A673 (cell line): ENCODE results near the gene LAMA2. TPM values are rescaled to one million over a fixed set of nuclear protein-coding genes. Genes with fewer than 3 reads are reported as not detected.

Experiments used
- BruUV-seq: library from RNA; stranded (reverse); fragments of 400-500 nt; replicated peaks from 2 replicates; lab custom pipeline; 2021; lab: Mats Ljungman, UMichigan
- CTCF ChIA-PET: fragments of 300-600 bp; sonication (Branson Sonifier 250); formaldehyde crosslinking; loops from one replicate; lab custom pipeline; 2022; ENCODE audit warnings: antibody characterized with exemption; lab: Charles Lee
- POLR2A ChIA-PET: fragments of 300-600 bp; sonication (Branson Sonifier 250); formaldehyde crosslinking; loops from one replicate; lab custom pipeline; 2022; ENCODE audit warnings: antibody characterized with exemption; ENCODE audit not compliant: low non-redundant PET; lab: Charles Lee
- DNase-seq: peaks from one replicate; pipeline ENCODE4 v3.0.0-alpha.2; 2015; ENCODE audit warnings: low spot score
- H3K27ac ChIP-seq: fragments of 200-600 bp; sonication (generic); 2 replicates; pipeline ENCODE4 v1.5.1; 2016; ENCODE audit warnings: mixed run types, low read depth, mild to moderate bottlenecking, mixed read lengths, antibody characterized with exemption, low read length; ENCODE audit not compliant: poor library complexity, severe bottlenecking
- H3K27me3 ChIP-seq: fragments of 200-600 bp; sonication (generic); replicated peaks from 2 replicates; pipeline ENCODE4 v1.6.1; 2017; ENCODE audit warnings: mixed run types, low read depth, mild to moderate bottlenecking, mixed read lengths, antibody characterized with exemption, low read length; ENCODE audit not compliant: insufficient read depth, poor library complexity
- H3K36me3 ChIP-seq: fragments of 200-600 bp; sonication (generic); 2 replicates; pipeline ENCODE4 v1.6.1; 2016; ENCODE audit warnings: mixed run types, mild to moderate bottlenecking, mixed read lengths, antibody characterized with exemption, low read length; ENCODE audit not compliant: insufficient read depth, poor library complexity, severe bottlenecking
- H3K4me1 ChIP-seq: fragments of 200-600 bp; sonication (generic); 2 replicates; pipeline ENCODE4 v1.6.1; 2017; ENCODE audit warnings: mixed run types, mild to moderate bottlenecking, mixed read lengths, antibody characterized with exemption, low read length; ENCODE audit not compliant: insufficient read depth, poor library complexity, severe bottlenecking
- H3K4me3 ChIP-seq: fragments of 200-600 bp; sonication (generic); 2 replicates; pipeline ENCODE4 v1.5.1; 2016; ENCODE audit warnings: low read depth, mixed run types, mild to moderate bottlenecking, mixed read lengths, low read length; ENCODE audit not compliant: poor library complexity, severe bottlenecking
- H3K9me3 ChIP-seq: fragments of 200-600 bp; sonication (generic); 2 replicates; pipeline ENCODE4 v1.6.1; 2016; ENCODE audit warnings: mixed run types, low read depth, mild to moderate bottlenecking, mixed read lengths, antibody characterized with exemption, low read length; ENCODE audit not compliant: poor library complexity, severe bottlenecking
- EZH2 ChIP-seq: fragments of 200-600 bp; sonication (generic); IDR thresholded peaks from 2 replicates; pipeline ENCODE4 v1.6.1; 2017; ENCODE audit warnings: borderline replicate concordance, low read depth, mild to moderate bottlenecking, mixed read lengths, antibody characterized with exemption, low read length; ENCODE audit not compliant: poor library complexity, severe bottlenecking
- intact Hi-C: fragments of 100-400 bp; cut with micrococcal nuclease; formaldehyde crosslinking; loops from one replicate; pipeline ENCODE4 v1.10.0; 2022; ENCODE audit not compliant: unreplicated experiment
- total RNA-seq: library from RNA; stranded (reverse); gene quantifications from 2 replicates; pipeline ENCODE4 v1.2.3, GENCODE V29; 2021
- TF ChIP-seq, protein P1 (sequence below): fragments of 300-800, 200-600 bp; sonication (generic); conservative IDR thresholded peaks from 2 replicates; pipeline ENCODE4 v1.5.1; 2017; ENCODE audit warnings: low read depth, mild to moderate bottlenecking, antibody characterized with exemption, low read length, moderate library complexity, mixed read lengths

LAMA2 gene
- total RNA-seq, 1 experiment from 2014 or later, result 2.2 TPM

DNA sequence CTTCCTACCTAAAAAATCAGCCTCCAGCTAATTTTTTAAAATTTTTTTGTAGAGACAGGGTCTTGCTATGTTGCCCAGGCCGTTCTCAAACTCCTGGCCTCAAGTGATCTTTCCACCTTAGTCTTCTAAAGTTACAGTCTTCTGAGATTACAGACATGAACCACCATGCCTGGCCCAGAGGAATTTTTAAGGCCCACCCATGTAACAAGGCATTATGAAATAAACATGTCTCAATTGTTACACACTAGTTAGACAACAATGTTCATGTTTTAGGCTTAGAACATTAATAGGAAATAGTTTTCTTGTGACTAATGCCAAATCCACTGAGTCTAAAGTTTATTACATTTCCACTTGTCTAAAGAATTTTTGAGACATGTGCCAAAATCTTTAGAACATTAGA, 221.2 kb downstream of the LAMA2 start:
- POLR2A ChIA-PET, result no interaction called here
- Histone ChIP-seq H3K27me3 (no peaks in the 10 kb centered on the region), H3K4me3 (no peak overlapping the region), H3K9me3 (no peaks in the 10 kb centered on the region), H3K36me3 (no peaks in the 10 kb centered on the region), H3K27ac (peak overlapping the region; percentile 3), H3K4me1 (peaks cover 16% of the 10 kb centered on the region)
- DNase-seq, result peak; percentile 32
- CTCF ChIA-PET, result no interaction called here
- BruUV-seq, result no TSS peak
- TF ChIP-seq, protein P1, sequence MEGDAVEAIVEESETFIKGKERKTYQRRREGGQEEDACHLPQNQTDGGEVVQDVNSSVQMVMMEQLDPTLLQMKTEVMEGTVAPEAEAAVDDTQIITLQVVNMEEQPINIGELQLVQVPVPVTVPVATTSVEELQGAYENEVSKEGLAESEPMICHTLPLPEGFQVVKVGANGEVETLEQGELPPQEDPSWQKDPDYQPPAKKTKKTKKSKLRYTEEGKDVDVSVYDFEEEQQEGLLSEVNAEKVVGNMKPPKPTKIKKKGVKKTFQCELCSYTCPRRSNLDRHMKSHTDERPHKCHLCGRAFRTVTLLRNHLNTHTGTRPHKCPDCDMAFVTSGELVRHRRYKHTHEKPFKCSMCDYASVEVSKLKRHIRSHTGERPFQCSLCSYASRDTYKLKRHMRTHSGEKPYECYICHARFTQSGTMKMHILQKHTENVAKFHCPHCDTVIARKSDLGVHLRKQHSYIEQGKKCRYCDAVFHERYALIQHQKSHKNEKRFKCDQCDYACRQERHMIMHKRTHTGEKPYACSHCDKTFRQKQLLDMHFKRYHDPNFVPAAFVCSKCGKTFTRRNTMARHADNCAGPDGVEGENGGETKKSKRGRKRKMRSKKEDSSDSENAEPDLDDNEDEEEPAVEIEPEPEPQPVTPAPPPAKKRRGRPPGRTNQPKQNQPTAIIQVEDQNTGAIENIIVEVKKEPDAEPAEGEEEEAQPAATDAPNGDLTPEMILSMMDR, result no peak
- TF ChIP-seq EZH2, result no peak
- intact Hi-C loops, result no loop called here

DNA sequence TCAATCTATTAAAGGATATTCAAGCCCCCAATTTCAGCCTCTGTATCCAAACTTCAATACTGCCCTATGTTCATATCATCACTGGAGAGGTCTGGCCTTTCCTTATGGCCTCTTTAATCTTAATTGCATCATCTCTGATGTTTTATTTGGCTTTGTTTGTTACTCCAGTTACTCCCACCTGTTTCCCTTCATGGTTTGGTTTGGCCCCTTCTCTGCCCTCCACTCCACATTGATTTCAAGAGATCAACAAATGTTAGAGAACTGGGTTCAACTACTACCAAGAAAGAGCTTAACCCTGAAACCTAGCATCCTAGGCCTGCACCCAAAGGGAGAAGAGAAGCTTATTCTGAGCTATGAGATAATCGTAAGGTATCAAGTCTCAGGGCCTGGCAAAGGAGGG, 221.6 kb downstream of the LAMA2 start:
- CTCF ChIA-PET, result no interaction called here
- TF ChIP-seq EZH2, result no peak
- TF ChIP-seq, protein P1, result no peak

DNA sequence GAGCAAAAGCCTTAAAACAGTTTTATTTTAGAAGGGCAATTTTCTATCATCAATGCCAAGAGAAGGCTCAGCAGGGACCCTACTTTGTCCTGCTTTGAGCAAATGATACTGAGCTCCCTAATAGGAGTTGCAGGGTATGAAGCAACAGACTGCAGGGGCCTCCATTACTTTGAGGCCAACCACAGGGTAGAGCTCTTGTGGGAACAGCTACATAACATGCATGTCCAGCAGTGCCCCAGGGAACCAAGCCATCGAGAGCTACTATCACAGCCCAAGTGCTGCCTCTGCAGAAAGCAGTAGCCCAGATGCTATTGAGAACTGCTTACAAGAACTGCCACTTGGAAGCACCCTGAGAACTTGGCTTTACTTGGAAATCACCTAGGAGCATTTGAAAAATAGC, 222.1 kb downstream of the LAMA2 start:
- ChIA-PET CTCF (no interaction called here), POLR2A (no interaction called here)
- BruUV-seq, result no TSS peak

More for the DNA sequence above, 221.6 kb downstream of the LAMA2 start:
- Histone ChIP-seq H3K9me3 (no peaks in the 10 kb centered on the region), H3K36me3 (no peaks in the 10 kb centered on the region), H3K27ac (peak overlapping the region; percentile 11), H3K4me3 (no peak overlapping the region), H3K4me1 (peaks cover 16% of the 10 kb centered on the region), H3K27me3 (no peaks in the 10 kb centered on the region)
- no TSS peak for BruUV-seq
- no peak for DNase-seq
- POLR2A ChIA-PET, result no interaction called here
- intact Hi-C loops, result no loop called here

More for the DNA sequence above, 222.1 kb downstream of the LAMA2 start:
- intact Hi-C loops, result no loop called here
- Histone ChIP-seq H3K36me3 (no peaks in the 10 kb centered on the region), H3K9me3 (no peaks in the 10 kb centered on the region), H3K27ac (peak overlapping the region; percentile 11), H3K4me1 (peaks cover 16% of the 10 kb centered on the region), H3K4me3 (no peak overlapping the region), H3K27me3 (no peaks in the 10 kb centered on the region)
- TF ChIP-seq, protein P1, result no peak
- no peak for TF ChIP-seq EZH2
- peak; percentile 75 for DNase-seq
